ENCODE measurements around the gene MYH14. TPM values are rescaled to one million over a fixed set of nuclear protein-coding genes. Genes with fewer than 3 reads are reported as not detected.

MYH14 gene
- total and polyA plus RNA-seq, 2 of the 4 experiments (the other 2 are of a cell fraction), result not detected

GRCh38 chr19:50327013-50327412, 123.6 kb downstream of the MYH14 start:
- Histone ChIP-seq H2BK5ac (ENCODE audit: low read depth, low read length, poor library complexity, severe bottlenecking) (no peak overlapping the region), H3K18ac (ENCODE audit: low read depth, low read length) (no peak overlapping the region), H3K79me1 (ENCODE audit: low read depth in 1 of 2, low read length in 2 of 2) (no peaks in the 10 kb centered on the region), H2BK15ac (ENCODE audit: low read depth, low read length) (no peak overlapping the region), H2AK9ac (replicated peaks; ENCODE audit: low read depth, low read length, poor library complexity) (no peak overlapping the region), H3K36me3 (ENCODE audit: control insufficient read depth, insufficient read depth, low read length) (no peaks in the 10 kb centered on the region), H4K91ac (ENCODE audit: insufficient read depth, low read depth, low read length) (no peak overlapping the region), H3K4me2 (ENCODE audit: low read depth, low read length) (no peak overlapping the region), H4K20me1 (ENCODE audit: insufficient read depth, low read length) (no peaks in the 10 kb centered on the region), H3K4me1 (ENCODE audit: control insufficient read depth, insufficient read depth, low read length) (no peaks in the 10 kb centered on the region), H3K4ac (ENCODE audit: low read depth, low read length) (no peak overlapping the region), H3K9ac (ENCODE audit: low read depth, low read length) (no peak overlapping the region), H3K27me3 (ENCODE audit: control insufficient read depth, insufficient read depth, low read length) (peaks cover 38% of the 10 kb centered on the region), H2AK5ac (ENCODE audit: low read depth, low read length) (no peak overlapping the region), H4K5ac (ENCODE audit: low read depth, low read length) (no peak overlapping the region), H3K4me3 (ENCODE audit: insufficient read depth, low read depth, low read length) (no peak overlapping the region), H3K9me3 (ENCODE audit: control insufficient read depth, insufficient read depth, low read length) (peaks cover 11% of the 10 kb centered on the region), H3K14ac (replicated peaks; ENCODE audit: low read depth, low read length) (no peak overlapping the region), H4K8ac (ENCODE audit: low read depth in 2 of 2, low read length in 2 of 2) (no peak overlapping the region), H3K56ac (ENCODE audit: extremely low read depth, insufficient read depth, low read length) (no peak overlapping the region), H3K23ac (ENCODE audit: low read depth, low read length) (no peak overlapping the region), H3K27ac (ENCODE audit: insufficient read depth, low read length) (no peak overlapping the region), H3K9me1 (ENCODE audit: insufficient read depth, low read length) (no peaks in the 10 kb centered on the region), H2BK20ac (ENCODE audit: low read depth, low read length) (no peak overlapping the region), H2AFZ (replicated peaks; ENCODE audit: low read length, poor library complexity) (no peak overlapping the region), H2BK120ac (ENCODE audit: low read depth, low read length) (no peak overlapping the region)
- ATAC-seq (ENCODE audit: low read depth) (no peak), DNase-seq (no peak)
- 44% methylated on average over 2 of the region's 4 CpGs; no CpG with 5 or more reads in 1 of the 2 experiments for WGBS, 2 experiments (ENCODE audit: extremely low coverage in 2 of 2, insufficient read length in 1 of 2)
- in situ Hi-C loops (cut with MboI; ENCODE audit: low sequenced_read_pairs) (no loop called here), intact Hi-C loops (cut with micrococcal nuclease) (no loop called here), dilution Hi-C loops (cut with HindIII; ENCODE audit: low sequenced_read_pairs, unreplicated experiment) (no loop called here)
- CTCF ChIA-PET, result no interaction called here
- no peak for TF ChIP-seq RFX5 (IDR thresholded peaks at IDR 0.05; ENCODE audit: low read depth, low read length)
- TF ChIP-seq MAZ (IDR thresholded peaks at IDR 0.05; ENCODE audit: borderline replicate concordance, low read depth, low read length), result no peak
- POLR2A ChIA-PET (ENCODE audit: unreplicated experiment), result no interaction called here
- no TSS peak for BruUV-seq (replicated peaks)

Data from IMR-90 (cell line).